SU-DHL-6 (cell line): ENCODE measurements around the gene TMEM120A.

Source experiments
- CTCF ChIP-seq: fragments of 200-600 bp; sonication (generic); IDR thresholded peaks from one replicate; pipeline ENCODE4 v1.5.1; 2017; ENCODE audit warnings: antibody characterized with exemption, mild to moderate bottlenecking, low read length, moderate library complexity; ENCODE audit not compliant: insufficient read depth, poor library complexity, severe bottlenecking
- EZH2phosphoT487 ChIP-seq: fragments of 200-600 bp; sonication (generic), shearing (Covaris generic); conservative IDR thresholded peaks from 2 replicates; pipeline ENCODE4 v1.6.1; 2018; ENCODE audit warnings: mild to moderate bottlenecking, antibody characterized with exemption, low read length, moderate library complexity, mixed read lengths

- TF ChIP-seq CTCF, result no peak
- no peak for TF ChIP-seq EZH2phosphoT487
Measured at GRCh38 chr7:75961218-75961617, 33.2 kb downstream of the TMEM120A start.
